OCI-LY3 (cell line): Measurements from ENCODE around the gene AKT3.

Source experiments
- EZH2phosphoT487 ChIP-seq: fragments of 200-600 bp; shearing (Covaris generic); IDR thresholded peaks from 2 replicates; pipeline ENCODE4 v1.6.1; 2018; ENCODE audit warnings: antibody characterized with exemption, mixed run types, low read depth
- TF ChIP-seq, protein P1 (sequence below): fragments of 200-600, 300-600 bp; sonication (generic); IDR thresholded peaks from 2 replicates; pipeline ENCODE4 v1.5.1; 2014; ENCODE audit warnings: antibody characterized with exemption, low read length, low read depth

DNA sequence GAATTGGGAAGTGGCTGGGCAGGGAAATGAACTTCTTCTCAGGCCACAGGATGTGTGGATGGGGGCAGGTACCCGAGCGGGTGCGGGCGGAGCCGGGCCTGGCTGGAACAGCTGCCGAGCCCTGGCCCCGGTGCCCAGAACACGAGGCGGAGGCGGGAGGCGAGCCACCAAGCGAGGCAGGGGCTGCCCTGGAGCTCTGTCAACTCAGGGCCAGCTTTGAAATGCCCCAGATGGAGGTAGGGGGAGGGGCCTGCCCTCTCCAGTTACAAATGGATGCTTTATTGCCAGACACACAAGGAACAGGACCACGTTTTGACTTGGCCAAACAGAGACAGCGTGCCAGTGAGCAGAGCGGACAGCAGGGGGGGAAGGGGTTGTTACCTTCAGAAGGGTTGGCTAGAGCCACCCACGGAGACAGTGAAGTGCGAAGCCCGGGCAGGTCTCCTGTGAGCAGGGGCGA, 353.8 kb downstream of the AKT3 start:
- TF ChIP-seq, protein P1, sequence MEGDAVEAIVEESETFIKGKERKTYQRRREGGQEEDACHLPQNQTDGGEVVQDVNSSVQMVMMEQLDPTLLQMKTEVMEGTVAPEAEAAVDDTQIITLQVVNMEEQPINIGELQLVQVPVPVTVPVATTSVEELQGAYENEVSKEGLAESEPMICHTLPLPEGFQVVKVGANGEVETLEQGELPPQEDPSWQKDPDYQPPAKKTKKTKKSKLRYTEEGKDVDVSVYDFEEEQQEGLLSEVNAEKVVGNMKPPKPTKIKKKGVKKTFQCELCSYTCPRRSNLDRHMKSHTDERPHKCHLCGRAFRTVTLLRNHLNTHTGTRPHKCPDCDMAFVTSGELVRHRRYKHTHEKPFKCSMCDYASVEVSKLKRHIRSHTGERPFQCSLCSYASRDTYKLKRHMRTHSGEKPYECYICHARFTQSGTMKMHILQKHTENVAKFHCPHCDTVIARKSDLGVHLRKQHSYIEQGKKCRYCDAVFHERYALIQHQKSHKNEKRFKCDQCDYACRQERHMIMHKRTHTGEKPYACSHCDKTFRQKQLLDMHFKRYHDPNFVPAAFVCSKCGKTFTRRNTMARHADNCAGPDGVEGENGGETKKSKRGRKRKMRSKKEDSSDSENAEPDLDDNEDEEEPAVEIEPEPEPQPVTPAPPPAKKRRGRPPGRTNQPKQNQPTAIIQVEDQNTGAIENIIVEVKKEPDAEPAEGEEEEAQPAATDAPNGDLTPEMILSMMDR = no peak
- TF ChIP-seq EZH2phosphoT487 = no peak
